Adipocyte (in vitro differentiated cells): ENCODE measurements around the gene DHFR.

Source experiments
- DNase-seq: peaks from one replicate; pipeline ENCODE4 v3.0.0-alpha.2; 2015; ENCODE audit warnings: low read depth
- H3K27me3 ChIP-seq: replicated peaks from 2 replicates; pipeline ENCODE4 v1.7.0; 2013; ENCODE audit warnings: mild to moderate bottlenecking, low read length, moderate library complexity; ENCODE audit not compliant: control insufficient read depth, insufficient read depth
- H3K36me3 ChIP-seq: 2 replicates; pipeline ENCODE4 v1.7.0; 2013; ENCODE audit warnings: low read length, mild to moderate bottlenecking, moderate library complexity; ENCODE audit not compliant: control insufficient read depth, insufficient read depth, severe bottlenecking
- H3K4me1 ChIP-seq: 2 replicates; pipeline ENCODE4 v1.7.0; 2013; ENCODE audit warnings: mild to moderate bottlenecking, low read length, moderate library complexity; ENCODE audit not compliant: control insufficient read depth, insufficient read depth
- H3K4me3 ChIP-seq: 2 replicates; pipeline ENCODE4 v1.7.0; 2013; ENCODE audit warnings: mild to moderate bottlenecking, low read length, moderate library complexity
- H3K9ac ChIP-seq: 2 replicates; pipeline ENCODE4 v1.7.0; 2013; ENCODE audit warnings: mild to moderate bottlenecking, low read length, moderate library complexity
- H3K9me3 ChIP-seq: 2 replicates; pipeline ENCODE4 v1.7.0; 2013; ENCODE audit warnings: mild to moderate bottlenecking, low read length, moderate library complexity; ENCODE audit not compliant: control insufficient read depth

DHFR gene

DNA sequence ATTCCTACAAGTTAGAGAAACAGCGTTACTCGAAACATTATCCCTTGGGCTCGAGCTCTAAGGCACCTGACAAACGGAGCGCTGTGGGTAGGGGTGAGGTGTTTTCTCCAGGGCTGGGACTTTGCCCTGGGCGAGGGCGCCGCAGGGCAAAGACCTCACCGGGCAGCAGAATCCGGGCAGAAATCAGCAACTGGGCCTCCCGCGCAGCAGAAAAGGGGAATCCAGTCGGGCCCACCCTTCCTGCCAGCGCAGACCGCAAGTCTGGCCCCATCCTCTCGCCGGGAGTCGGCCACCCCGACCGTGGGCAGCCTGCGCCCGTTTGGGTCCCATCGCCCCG lies 761 bp downstream of the DHFR start:
- Histone ChIP-seq H3K9me3 (no peaks in the 10 kb centered on the region), H3K4me3 (peak overlapping the region; percentile 92), H3K9ac (peak overlapping the region; percentile 80), H3K36me3 (peaks cover 11% of the 10 kb centered on the region), H3K27me3 (no peaks in the 10 kb centered on the region), H3K4me1 (peaks cover 26% of the 10 kb centered on the region)
- DNase-seq: peak; percentile 12

DNA sequence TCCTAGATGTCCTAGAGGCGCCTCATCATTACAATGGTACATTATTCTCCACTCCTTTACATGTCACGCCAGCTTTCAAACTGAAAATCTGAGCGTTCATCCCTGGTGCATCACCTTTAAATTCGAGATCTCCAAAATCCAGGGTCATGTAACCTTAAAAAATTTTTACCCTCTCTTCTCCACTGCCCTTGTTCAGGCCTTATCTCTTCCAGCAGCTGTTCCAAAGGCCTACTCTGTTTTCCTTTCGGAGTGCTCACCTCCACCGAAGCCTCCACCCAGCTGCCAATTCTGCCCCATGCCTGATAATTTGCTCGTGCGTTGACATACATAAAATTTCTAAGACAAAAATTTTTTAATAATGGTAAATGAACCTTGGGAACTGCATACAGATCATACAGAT lies 1.3 kb downstream of the DHFR start:
- H3K9ac ChIP-seq: peak overlapping the region; percentile 80
- H3K36me3 ChIP-seq: peaks cover 17% of the 10 kb centered on the region
- peaks cover 23% of the 10 kb centered on the region for H3K4me1 ChIP-seq
- peak overlapping the region; percentile 92 for H3K4me3 ChIP-seq
- no peaks in the 10 kb centered on the region for H3K9me3 ChIP-seq
- no peak for DNase-seq
- no peaks in the 10 kb centered on the region for H3K27me3 ChIP-seq

DNA sequence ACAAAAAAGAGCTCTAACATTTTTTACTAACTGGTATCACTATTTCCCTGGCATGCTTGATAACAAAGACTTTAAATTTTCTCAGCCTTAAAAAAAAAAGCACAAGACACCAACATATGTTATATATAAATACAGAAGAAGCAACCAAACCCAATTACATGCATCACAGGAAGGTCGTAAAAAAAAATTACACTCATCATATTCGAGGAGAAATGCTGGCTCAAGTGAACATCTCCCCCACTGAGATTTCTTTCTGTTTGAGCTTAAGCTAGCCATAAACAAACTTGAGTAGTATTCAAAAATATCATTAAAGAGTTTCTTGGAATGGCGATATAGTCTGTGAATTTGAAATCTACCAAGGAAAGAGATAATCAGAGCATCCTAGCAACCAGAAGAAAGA lies 7.9 kb downstream of the DHFR start:
- peaks cover 50% of the 10 kb centered on the region for H3K36me3 ChIP-seq

DNA sequence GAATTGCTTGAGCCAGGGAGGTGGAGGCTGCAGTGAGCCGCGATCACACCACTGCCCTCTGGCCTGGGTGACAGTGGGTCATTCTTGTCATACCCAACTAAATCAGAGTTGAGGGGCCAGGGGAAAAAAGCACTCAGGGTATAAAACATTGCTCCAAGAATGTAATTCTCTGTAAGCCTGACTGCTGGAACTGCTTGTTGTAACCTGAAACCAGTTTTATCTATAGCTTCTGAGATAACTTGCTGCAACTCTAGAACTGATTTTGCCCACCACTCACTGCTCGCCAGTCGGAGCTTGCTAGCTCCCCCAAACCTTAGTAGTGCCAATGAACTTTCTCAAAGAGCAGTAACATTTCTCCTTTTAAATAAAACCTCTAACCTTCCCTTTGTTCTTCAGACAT lies 9.9 kb downstream of the DHFR start:
- Histone ChIP-seq H3K36me3 (peaks cover 56% of the 10 kb centered on the region), H3K4me3 (no peak overlapping the region), H3K9ac (no peak overlapping the region), H3K4me1 (peaks cover 3% of the 10 kb centered on the region), H3K9me3 (no peaks in the 10 kb centered on the region), H3K27me3 (no peaks in the 10 kb centered on the region)
- DNase-seq: no peak

More for the DNA sequence above, 7.9 kb downstream of the DHFR start:
- Histone ChIP-seq H3K9me3 (no peaks in the 10 kb centered on the region), H3K27me3 (no peaks in the 10 kb centered on the region), H3K4me1 (no peaks in the 10 kb centered on the region), H3K9ac (no peak overlapping the region), H3K4me3 (no peak overlapping the region)
- DNase-seq: no peak

DNA sequence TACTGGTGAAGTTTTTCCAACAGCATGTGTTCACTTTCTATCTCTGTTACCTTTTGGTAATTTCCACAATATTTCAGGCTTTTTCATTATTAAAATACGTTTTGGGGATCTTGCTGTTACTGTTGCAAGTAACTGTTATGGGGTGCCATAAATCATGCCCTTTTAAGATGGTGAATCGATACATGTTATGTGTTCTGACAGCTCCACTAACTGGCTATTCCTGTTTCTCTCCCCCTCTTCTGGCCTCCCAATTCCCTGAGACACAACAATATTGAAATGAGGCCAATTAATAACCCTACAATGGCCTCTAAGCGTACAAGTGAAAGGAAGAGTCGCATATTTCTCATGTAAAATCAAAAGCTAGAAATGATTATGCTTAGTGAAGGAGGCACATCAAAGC lies 13.4 kb downstream of the DHFR start:
- no peaks in the 10 kb centered on the region for H3K9me3 ChIP-seq
- DNase-seq: no peak
- no peaks in the 10 kb centered on the region for H3K27me3 ChIP-seq
- H3K4me1 ChIP-seq: peaks cover 3% of the 10 kb centered on the region
- no peak overlapping the region for H3K9ac ChIP-seq
- H3K36me3 ChIP-seq: peaks cover 45% of the 10 kb centered on the region
- no peak overlapping the region for H3K4me3 ChIP-seq

DNA sequence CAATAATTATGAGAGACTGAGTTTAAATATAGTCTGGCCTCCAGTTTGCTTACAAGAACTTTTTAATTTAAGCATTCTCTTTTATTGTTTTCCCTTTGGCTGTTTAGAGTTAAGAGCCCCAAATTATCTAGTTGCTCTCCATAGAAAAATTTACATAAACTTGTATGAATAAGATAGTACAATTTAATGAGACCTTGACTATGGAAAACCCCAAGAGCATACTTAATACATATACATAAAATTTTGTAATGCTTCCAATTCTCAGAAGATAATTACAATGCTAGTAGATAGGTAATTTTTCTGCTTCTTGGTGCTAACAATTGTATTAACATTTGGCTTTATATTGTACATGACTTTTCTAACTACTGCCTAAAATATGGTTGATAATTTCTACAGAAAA lies 20.6 kb downstream of the DHFR start:
- no peak for DNase-seq
- Histone ChIP-seq H3K9ac (no peak overlapping the region), H3K4me1 (peaks cover 3% of the 10 kb centered on the region), H3K36me3 (peaks cover 20% of the 10 kb centered on the region), H3K4me3 (no peak overlapping the region), H3K27me3 (no peaks in the 10 kb centered on the region), H3K9me3 (no peaks in the 10 kb centered on the region)

DNA sequence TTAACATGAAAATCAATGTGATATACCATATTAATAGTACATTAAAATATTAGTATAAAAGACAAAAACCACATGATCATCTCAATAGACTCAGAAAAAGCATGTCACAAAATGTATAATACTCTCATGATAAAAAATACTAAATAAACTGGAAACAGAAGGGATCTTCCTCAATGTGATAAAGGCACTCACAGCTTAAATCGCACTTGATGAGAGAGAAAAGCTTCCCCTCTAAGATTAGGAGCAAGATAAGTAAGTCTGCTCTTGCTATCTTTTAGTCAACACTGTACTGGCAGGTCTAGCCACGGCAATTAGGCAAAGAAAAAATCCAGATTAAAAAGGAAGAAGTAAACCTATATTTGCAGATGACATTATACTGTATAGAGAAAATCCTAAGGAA lies 22.1 kb downstream of the DHFR start:
- H3K9ac ChIP-seq: no peak overlapping the region
- no peak for DNase-seq
- H3K36me3 ChIP-seq: peaks cover 8% of the 10 kb centered on the region
- peaks cover 3% of the 10 kb centered on the region for H3K4me1 ChIP-seq
- H3K9me3 ChIP-seq: no peaks in the 10 kb centered on the region
- no peak overlapping the region for H3K4me3 ChIP-seq
- H3K27me3 ChIP-seq: no peaks in the 10 kb centered on the region

DNA sequence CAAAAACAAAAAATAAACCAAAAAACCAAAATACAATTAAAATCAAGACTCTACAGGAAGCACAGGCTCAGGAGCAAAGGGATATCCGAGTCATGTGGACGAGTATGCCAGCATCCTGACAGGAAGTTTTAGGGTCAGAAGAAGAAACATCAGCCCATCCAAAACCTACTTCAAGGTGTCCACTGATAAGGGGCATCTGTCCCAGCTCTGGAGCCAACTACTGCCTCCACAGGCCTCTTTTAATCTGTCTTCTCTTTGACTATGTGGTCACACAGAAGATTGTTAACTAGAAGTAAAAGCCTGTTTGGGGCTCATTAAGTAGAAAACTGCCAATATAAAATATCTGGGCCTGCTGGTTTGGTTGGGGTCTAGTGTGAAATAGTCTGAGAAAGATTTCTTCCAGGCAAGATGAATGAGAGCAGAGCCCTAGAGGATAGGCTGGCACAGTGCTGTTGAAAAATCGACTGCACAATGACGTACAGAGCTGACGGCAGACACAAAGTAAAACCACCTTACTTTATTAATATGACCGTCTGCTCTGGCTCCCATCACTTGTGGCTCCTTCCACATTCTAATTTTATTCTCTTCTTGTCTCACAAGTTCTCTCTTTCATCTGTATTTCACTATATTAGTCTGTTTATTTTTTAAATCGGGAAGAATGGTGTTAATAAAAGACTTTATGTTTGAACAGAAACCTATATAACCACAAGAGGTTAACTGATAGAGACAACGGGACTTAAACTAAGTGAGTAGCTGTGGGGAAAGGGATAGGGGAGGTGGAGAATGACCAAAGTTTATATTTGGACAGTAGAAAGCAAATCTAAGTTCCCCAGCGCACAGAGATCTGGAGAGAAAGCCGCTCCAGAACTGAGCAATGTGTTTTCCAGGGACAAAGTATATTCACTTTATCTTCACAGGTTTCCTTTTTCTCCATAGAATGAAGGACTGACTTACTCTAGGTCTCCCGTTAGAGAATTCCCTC lies 23.2 kb downstream of the DHFR start:
- no peak for DNase-seq
- Histone ChIP-seq H3K27me3 (no peaks in the 10 kb centered on the region), H3K36me3 (peaks cover 3% of the 10 kb centered on the region), H3K4me1 (peaks cover 3% of the 10 kb centered on the region), H3K9ac (no peak overlapping the region), H3K9me3 (no peaks in the 10 kb centered on the region), H3K4me3 (no peak overlapping the region)

DNA sequence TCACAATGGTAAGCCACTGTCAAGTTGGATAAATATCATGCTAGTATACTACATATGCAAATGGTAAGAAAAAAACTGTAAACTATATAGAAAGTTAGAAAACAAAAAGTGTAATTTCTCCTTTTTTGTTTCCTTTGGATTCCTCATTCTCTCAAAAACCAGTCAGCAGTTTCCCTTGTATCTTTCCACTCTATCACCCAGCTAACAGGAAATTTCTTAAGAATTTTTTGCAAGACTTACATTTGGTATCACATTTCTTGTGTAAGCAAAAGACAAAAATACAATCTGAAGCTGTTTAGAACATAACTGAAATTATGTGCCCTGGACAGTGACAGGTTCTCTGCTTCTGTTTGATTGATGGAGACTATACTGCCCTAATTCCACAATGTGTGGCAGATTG lies 25.5 kb downstream of the DHFR start:
- peak; percentile 44 for DNase-seq
- Histone ChIP-seq H3K9ac (peak overlapping the region; percentile 62), H3K4me1 (peaks cover 3% of the 10 kb centered on the region), H3K9me3 (no peaks in the 10 kb centered on the region), H3K27me3 (no peaks in the 10 kb centered on the region), H3K36me3 (peaks cover 3% of the 10 kb centered on the region), H3K4me3 (no peak overlapping the region)

DNA sequence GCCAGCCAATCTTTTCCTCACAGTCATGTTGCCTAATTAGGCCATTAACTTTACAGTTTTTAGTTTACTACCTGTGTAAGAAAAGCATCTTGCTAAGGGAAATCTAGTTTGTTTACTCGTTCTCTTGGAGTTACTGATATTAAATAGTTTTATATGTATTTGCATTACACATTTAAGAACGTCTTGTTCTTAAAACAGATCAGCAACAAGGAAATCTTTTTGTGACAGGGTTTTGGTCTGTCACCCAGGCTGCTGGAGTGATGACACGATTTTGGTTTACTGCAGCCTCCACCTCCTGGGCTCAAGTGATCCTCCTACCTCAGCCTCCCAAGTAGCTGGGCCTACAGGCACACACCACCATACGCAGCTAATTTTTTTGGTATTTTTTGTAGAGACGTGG lies 29.6 kb downstream of the DHFR start:
- Histone ChIP-seq H3K4me3 (no peak overlapping the region), H3K36me3 (no peaks in the 10 kb centered on the region), H3K9me3 (no peaks in the 10 kb centered on the region), H3K27me3 (no peaks in the 10 kb centered on the region), H3K9ac (no peak overlapping the region), H3K4me1 (peaks cover 3% of the 10 kb centered on the region)
- DNase-seq: no peak

DNA sequence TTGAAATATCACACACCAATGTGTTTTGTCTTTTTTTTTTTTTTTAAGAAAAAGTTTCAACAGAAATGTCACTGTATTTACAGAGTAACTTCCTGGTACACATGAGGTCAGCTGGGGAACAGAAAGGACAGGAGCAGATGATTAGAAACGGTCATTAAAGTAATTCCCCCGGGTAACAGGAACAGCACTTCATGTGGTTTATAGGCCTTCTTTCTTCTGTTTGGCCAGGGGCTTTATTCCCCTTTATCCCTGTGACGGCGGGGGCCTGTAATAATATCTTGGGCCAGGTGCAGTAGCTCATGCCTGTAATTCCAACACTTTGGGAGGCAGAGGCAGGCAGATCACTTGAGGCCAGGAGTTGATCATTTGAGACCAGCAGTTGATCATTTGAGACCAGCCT lies 30.8 kb downstream of the DHFR start:
- DNase-seq: no peak
- H3K27me3 ChIP-seq: no peaks in the 10 kb centered on the region
- H3K4me1 ChIP-seq: no peaks in the 10 kb centered on the region
- no peaks in the 10 kb centered on the region for H3K9me3 ChIP-seq
- H3K4me3 ChIP-seq: no peak overlapping the region
- no peaks in the 10 kb centered on the region for H3K36me3 ChIP-seq
- no peak overlapping the region for H3K9ac ChIP-seq

DNA sequence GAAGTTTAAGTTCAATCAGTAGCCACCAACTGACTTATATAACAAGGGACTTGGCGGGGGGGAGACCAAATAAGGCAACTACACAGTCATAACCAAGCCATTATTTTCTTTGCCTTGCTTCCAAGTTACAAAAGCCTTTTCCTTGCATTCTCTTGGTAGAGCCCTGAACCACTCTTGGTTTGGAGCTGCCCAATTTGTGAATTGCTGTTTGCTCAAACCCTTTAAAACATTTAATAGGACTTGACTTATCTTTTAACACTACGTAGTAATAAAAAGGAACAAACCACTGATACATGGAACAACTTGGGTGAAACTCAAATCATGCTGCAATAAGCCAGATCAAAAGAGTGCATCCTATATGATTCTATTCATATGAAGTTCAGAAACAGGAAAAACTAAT lies 32.0 kb downstream of the DHFR start:
- Histone ChIP-seq H3K4me3 (no peak overlapping the region), H3K4me1 (no peaks in the 10 kb centered on the region), H3K36me3 (no peaks in the 10 kb centered on the region), H3K27me3 (no peaks in the 10 kb centered on the region), H3K9ac (no peak overlapping the region), H3K9me3 (no peaks in the 10 kb centered on the region)
- no peak for DNase-seq
